NCI-H1092 treated with DMSO at 0.1 percent for 48 hours (cell line): ENCODE measurements around the gene CUL4A.
A peak's percentile ranks its signal among the peaks of the same experiment; 100 is the strongest.
"Not testable (repeated sequence)": the region's sequence is repeated elsewhere in the genome, so short reads cannot be mapped to it uniquely, and the experiment has no call there.

Source experiments
- DNase-seq: peaks from one replicate; lab custom pipeline; 2025; lab: John Stamatoyannopoulos, UW

The CUL4A gene

DNA sequence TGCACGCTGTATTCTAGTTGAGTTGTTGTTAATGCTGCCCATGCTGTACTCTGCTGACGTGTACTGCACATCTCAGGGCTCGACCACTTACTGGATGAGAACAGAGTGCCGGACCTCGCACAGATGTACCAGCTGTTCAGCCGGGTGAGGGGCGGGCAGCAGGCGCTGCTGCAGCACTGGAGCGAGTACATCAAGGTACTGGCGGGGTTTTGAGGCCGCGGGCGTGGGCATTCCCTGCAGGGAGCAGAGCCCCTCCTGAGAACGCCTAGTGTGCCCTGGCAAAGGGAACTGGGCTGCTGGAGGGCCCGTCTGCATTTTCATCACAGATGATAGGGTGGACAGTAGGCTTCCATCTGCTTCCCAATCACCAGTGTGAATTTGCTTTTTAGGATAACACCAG lies 29.9 kb downstream of the CUL4A start:
- DNase-seq, result no peak

DNA sequence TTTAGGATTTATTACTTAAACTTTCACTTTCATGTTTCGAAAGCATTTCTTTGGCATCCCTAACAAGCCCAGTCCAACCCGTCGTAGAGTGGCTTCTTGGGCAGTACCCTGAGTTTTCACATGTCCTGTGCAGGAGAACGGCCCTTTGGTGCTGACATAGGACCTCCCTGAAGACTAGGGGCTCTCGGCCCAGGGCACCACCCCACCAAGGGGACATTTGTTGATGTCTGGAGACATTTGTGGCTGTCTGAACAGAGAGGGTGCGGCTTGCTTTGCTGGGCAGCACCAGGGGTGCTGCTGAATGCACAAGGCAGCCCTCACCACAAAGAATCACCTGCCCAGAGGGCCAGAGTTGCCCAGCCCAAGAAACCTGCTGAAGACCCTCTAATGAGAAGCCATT lies 30.6 kb downstream of the CUL4A start:
- no peak for DNase-seq

DNA sequence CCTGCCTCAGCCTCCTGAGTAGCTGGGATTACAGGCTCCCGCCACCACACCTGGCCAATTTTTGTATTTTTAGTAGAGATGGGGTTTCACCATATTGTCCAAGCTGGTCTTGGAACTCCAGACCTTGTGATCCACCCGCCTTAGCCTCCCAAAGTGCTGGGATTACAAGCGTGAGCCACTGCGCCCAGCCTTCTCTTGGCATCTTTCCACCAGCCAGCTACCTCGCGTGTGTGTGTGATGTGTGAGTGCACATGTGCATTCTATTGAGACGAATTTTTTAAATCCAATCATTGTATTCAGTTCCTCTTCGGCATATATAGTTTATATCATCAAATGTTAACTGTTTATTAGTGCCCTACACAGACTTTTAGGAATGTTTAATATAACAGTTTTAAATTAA lies 32.2 kb downstream of the CUL4A start:
- not testable (repeated sequence) for DNase-seq

DNA sequence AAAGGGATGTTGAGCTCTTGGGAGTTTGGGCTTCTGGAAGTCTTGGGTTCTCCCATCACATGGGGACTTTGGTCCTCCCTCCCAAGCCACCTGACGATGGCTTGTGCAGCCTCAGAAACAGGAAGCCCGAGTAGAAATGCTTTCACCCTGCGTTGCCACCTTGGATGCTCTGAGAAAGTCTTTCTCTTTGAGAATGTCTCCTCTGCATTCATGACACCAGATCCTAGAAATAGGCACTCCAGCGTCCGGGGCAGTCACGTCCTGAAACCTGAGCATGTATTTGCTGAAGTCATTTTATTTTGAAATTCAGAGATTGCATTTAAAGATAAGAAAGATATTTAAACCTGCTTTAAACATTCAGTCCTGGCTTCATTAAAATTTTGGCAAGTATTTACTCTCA lies 34.4 kb downstream of the CUL4A start:
- no peak for DNase-seq

DNA sequence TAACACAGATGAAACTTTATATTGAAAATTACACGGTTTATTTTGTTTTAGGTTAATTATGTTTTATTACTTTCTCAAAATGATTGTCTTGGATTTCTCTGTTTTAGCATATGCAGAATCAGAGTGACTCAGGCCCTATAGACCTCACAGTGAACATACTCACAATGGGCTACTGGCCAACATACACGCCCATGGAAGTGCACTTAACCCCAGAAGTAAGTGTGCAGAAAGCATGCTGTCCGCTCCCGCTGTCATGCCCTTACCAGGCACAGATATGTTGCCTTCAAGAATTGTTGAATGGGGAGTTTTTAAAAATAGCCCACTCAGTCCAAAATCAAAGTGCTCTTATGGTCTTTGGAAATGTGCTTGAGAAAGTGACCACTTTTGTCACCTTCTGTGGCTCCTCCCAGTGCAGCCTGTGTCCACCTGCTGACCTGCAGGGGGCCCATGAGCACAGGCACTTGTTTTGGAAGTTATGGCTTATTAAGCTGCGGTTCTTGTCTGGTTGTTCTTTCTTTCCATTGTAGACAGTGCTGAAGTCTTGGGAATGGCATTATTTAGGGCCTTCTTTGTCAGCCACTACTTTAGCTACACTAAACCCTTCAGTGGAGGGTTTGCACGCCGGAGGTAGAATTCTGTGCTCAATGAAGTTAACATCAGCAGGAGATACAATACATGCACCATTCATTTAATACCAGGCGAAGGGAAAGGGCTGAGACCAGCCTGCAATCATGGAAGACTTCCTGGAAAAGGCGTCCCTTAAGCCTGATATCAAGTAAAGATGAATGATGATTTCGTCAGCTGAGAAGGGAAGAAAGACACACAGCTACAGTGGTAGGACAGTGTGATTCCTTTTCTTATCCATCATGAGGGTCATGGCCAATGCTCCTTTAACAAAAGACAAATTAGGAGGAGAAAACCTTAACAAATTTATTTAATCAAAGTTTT lies 36.7 kb downstream of the CUL4A start:
- no peak for DNase-seq

DNA sequence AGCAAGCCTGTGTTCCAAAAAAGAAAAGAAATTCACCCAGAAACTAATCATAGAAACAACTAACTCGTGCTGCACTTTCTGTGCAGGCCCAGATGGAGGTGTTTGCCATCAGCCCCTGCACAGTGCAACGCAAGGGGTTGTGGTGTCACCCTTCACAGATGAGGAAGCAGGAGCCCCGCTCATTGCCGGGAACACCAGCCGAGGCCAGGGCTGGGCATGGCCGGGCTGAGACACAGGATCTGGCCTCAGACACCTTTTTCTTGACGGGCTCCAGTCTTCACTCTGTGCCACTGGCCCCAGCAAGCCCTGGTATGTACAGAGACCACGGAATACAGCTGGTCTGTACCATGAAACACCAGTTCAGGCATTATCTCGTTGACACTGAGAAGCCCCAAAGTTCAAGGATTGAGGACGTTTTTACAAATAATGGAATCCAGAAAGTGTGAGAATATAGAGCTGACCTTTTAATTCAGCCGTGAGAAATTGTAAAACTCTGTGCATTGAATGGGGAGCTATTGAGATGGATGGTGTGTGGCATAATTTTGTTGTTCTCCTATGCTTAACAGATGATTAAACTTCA lies 43.2 kb downstream of the CUL4A start:
- DNase-seq, result no peak

DNA sequence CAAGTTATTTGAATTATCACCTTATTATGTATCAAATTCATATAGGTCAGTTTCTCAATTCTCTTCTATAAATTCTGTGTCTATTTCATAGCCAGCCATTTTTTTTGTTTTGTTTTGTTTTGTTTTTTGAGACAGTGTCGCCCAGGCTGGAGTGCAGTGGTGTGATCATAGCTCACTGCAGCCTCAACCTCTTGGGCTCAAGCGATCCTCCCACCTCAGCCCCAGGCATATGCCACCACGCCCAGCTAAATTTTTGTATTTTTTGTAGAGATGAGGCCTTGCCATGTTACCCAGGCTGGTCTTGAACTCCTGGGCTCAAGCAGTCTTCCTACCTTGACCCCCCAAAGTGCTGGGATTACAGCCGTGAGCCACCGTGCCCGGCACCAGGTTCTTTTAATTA lies 48.5 kb downstream of the CUL4A start:
- not testable (repeated sequence) for DNase-seq

DNA sequence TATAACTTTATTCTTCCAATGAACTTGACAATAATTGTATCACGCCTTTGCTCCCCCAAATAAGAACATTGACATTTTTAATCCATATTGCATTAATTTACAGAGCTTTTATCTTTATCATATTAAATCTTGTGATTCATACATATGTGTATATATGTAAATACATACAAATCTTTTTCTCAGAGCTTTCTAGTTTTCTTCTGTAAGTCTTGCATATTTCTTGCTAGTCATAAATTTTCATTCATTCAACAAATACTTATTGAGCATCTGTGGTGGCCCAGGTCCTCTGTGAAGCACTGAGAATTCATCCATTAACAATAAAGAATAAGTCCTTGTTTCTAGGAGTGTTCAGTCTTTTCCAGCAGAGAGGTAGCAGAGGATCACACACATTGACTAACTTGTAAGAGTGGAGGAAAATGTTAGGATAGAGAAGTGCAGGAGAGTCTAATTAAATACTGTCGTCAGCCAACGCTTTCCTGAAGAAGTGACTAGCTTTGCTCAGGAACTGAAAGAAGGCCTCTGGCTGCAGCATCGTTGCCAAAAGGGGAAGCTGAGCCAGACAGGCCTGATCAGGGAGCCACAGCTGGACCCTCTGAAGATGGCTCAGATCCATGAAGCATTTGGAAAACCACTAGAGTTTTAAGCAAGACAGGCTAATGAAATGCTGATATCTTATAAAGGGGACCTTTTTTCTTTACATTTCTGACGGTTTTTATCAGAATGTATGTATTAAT lies 49.1 kb downstream of the CUL4A start:
- DNase-seq, result no peak

DNA sequence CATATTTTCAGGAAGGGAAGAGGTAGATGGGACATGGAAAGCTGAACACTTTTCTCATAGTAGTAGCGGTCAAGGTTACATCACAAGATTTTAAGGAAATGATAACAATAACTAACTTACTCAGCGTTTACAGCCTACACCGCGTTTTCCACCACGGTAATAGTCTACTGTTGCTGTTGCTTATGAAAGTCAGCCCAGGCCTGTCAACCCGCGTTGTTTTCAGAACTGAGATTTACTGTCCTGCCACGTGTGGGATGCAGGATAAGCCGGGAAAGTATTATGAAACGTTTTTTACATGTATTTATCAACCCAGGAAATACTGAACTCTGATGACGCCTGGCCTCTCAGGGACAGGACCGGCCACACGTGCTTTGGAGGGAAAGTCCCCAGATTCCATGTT lies 51.6 kb downstream of the CUL4A start:
- DNase-seq, result no peak

DNA sequence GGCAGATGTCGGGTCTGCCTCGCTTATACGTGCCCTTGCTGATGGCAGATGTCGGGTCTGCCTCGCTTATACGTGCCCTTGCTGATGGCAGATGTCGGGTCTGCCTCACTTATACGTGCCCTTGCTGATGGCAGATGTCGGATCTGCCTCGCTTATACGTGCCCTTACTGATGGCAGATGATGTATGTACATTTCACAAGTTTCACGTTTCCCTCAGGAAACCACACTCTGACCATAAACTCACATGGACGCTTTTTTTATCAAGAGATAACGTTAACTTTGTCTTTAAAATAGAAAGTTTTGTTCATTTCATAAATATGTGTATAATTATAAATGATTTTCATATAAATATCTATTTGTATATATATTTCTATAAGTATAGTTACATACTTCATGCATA lies 53.6 kb downstream of the CUL4A start:
- DNase-seq, result not testable (repeated sequence)

DNA sequence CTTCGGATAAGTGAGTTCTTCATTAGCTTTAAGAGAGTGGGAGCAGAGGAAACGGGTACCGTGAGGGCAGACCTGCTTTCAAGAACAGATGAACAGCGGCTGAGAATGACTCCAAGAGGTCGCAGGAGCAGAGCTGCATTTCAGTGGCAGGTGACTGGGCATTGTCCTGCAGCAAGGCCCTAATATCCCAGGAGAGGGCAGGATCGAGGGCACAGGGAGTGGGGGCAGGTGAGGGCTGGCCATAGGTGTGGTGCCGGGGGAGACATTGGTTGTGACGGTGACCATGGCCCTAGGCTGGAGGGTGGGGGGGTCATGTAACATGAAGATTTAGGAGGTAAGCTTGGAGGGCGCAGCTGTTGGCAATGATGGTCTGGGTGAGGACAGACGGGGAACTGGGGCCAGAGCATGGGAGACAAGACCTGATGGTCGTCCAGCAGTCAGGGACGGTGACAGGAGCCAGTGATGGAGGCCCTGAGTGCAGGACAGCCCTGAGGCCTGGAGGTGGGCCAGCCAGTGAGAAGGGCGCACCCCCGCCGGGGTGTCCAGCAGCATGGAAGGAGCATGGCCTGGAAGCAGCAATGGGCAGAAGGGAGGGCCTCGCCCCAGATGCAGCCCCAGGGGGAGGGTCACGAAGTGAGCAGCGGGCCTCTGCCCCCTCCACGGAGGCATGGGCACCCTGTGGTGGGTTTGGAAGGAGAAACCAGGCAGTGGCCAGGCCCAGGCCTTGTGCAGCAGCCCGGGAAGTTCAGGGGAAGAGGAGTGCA lies 58.4 kb downstream of the CUL4A start:
- DNase-seq, result no peak

DNA sequence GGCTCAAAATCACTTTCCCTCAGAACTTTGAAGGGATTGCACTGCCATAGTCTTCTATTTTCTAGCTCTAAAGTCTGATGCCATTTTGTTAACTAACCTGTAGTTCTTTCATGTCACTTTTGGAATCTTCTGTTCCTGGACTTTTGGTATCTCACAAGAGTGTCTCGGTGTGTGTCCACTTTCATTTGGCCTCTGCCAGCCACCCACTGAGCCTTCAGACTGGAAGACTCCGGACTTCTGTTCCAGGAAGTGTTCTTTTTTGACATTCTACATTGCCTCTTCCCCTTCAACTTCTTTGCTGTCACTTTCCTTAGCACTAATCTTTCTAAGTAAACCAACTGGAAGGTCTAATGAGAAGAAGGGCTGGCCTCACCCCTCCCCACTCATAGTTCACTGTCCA lies 62.6 kb downstream of the CUL4A start:
- no peak for DNase-seq

DNA sequence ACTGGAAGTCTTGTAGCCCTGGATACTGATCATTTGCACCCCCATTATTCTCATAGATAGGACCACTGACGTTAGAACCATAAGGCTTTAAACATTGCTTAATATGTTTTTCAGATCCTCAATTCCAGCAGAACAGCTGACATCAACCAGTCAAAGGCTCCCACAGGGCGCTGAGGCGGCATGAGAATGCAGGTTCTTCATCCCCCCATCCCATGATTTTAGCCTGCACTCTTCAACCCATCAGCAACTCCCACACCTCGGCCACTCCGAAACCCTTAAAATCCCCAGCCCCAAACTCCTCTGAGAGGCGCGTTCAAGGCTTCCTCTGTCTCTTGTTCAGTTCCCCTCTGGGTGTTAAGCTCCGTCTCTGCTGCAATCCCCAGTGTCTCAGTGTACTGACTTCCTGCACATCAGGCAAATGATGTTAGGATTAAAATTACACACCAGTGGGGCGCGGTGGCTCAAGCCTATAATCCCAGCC lies 63.3 kb downstream of the CUL4A start:
- DNase-seq, result no peak

DNA sequence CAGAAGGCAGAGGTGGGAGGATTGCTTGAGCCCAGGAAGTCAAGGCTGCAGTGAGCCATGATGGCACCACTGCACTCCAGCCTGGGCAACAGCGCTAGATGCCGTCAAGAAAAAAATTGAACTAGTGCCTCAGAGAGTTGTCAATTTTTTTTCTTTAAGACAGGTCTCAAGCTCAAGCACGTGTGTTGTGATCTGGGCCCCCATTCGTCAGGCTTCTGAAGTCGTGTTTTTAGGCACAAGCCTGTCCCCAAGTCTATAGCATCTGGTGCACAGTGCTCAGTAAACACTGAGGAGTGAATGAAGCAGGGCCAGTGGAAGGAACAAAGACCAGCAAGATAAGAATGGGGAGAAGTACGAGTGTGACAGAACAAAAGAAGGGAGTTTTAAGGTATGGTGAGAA lies 63.9 kb downstream of the CUL4A start:
- no peak for DNase-seq

DNA sequence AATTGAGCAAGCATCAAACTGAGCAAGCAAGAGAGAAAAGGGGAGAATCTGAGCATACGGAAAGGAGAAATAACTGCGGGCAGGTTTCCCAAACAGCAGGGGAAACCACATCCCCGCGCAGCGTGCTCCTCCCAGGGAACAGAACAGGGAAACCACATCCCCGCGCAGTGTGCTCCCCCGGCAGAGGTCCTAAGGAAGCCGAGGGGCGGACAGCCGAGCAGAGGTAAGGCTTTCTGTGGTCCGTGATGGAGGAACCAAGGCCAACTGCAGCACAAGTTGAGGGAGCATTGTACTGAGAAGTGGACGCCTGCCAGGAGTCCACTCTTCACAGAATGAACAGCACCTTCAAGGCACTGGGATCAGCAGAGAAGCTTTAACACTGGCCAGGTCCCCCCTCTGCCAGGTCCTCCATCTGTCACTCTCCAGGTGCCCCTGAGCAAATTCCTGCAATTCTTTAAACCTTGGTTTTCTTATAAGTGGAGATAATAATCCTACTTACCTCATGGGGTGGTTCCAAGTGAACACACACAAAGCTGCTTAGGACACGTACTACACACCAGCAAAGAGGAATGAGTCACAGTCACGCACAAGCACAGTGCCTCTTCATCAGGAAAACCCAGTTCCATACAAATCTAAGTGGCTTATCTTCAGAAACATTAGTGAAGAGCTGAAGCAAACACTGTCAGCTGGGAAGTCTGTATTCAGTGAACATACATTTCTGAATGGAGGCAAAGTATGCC lies 64.6 kb downstream of the CUL4A start:
- DNase-seq, result no peak

DNA sequence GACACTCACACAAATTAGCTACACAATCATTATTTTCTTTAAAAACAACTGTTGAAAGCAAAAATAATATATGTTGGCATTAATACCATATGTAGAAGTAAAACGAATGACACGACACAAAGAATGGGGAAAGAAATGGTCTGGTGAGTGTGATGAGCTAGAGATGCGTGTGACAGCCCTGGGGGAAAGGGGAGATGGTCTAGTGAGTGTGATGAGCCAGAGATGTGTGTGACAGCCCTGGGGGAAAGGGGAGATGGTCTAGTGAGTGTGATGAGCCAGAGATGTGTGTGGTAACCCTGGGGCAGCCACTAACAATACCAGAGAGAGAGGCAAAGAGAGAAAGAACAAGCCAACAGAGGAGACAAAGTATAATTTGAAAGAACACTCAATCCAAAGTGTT lies 65.3 kb downstream of the CUL4A start:
- DNase-seq, result no peak

DNA sequence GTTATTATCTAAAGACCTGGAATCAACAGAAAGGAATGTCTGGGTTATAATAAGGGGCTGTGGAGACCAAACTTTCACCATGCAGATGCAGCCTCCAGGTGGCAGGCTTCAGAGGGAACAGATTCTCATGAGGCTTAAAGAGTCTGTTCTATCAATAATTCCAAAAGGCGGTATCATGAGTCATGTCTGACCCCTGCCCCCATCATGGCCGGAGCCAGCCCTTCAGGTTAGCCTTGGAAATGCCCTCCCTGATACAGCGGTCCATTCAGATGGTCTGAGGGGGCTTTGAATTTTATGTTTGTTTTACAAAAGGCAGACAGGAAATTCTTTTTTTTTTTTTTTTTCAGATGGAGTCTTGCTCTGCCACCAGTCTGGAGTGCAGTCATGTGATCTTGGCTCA lies 66.0 kb downstream of the CUL4A start:
- peak; percentile 49 for DNase-seq

DNA sequence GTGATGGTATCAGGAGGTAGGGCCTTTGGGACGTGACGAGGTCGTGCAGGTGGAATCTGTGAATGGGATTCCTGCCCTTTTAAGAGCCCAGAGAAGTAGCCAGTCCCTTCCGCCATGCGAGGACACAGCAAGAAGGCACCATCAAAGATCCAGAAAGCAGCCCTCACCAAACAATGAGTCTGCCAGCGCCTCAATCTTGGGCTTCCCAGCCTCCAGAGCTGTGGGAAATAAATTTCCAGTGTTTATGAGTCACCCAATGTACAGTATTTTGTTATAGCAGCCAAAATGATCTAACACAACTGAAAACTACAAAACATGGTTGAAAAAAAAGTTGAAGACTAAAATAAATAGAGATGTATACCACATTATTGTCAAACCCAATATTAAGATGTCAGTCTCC lies 70.7 kb downstream of the CUL4A start:
- no peak for DNase-seq

DNA sequence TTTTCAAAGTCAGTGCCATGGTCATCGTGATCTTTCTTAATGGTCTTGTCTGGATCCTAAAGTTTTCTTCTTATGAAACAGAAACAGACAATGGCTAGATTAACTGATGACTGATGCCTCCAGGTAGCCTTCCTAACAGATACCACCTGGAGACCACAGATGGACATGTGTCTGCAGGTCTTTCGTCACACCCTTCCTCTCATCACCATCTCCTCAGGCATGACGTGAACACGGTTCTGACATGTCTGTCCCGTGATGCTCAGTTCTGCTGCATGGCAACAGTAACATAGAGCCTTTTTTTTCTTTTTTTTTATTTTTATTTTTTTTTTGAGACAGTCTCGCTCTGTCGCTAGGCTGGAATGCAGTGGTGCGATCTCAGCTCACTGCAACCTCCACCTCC lies 74.5 kb downstream of the CUL4A start:
- no peak for DNase-seq

DNA sequence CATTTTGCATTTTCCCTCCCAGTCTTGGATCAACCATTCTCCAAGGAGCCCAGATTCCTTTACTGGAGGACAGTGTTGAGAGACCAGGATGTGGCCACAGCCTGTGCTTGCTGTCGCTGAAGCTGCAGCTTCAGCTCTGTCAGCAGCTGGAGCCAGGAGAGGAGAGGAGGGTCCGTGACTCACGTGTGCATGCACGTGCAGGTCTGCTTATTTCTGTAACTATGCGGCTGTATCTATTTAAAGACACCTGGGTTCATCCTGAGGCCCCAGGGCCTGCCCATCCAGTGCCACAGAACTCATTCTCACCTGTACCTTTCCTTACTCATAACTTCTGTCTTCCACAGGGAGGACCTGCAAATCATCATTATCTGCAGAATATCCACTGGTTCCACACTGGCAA lies 79.5 kb downstream of the CUL4A start:
- DNase-seq, result no peak

DNA sequence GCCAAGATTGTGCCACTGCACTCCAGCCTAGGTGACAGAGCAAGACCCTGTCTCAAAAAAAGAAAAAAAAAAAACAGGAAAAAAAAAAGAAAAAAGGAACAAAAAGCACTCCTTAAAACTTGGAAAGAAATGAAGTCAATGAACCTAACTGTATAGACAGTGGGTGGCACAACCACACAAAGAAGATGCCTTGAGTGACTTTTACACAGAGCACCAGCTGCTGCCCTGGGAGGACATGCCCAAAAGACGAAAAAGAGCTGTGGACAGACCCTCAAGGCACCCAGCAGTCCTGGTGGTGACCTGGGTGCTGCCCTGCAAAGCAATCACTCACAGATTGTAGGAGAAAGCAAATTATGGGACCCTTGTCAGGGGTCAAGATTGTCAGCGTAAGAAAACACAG lies 81.7 kb downstream of the CUL4A start:
- no peak for DNase-seq
